Measurements from ENCODE around the gene SLC22A23.
A peak's percentile ranks its signal among the peaks of the same experiment; 100 is the strongest.

Gene SLC22A23

DNA sequence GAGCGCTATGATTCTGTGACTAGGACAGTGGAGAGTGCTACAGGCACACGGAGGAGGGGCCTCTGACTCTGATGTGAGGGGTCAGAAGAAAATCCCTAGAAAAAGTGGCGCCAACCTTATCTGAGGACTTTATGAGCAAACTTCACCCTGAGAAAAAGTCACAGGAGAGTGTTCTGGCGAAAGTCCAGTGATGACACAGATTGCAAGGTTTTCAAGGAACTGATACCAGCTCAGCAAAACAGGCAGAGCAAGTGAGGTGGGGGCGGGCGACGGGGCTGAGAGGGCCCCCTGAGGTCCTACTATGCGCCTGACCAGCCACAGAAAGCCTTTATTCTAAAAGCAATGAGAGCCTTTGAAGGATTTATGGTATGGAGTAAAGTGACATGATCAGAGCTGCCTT is 73.3 kb downstream of the SLC22A23 start:
- Histone ChIP-seq H3K27ac (ENCODE audit: low read length) (peak overlapping the region; percentile 65), H3K79me2 (ENCODE audit: low read length) (0 out of 2 replicates have a peak, but pooled peaks cover 4% of the 10 kb centered on the region), H3K27me3 (ENCODE audit: low read depth, low read length) (no peaks in the 10 kb centered on the region), H2AFZ (ENCODE audit: low read depth, low read length) (no peak overlapping the region), H3K36me3 (replicated peaks; ENCODE audit: low read depth, low read length) (peaks cover 3% of the 10 kb centered on the region), H3K9ac (ENCODE audit: low read length) (peak overlapping the region; percentile 57), H3K4me3 (ENCODE audit: low read length) (peak overlapping the region; percentile 65), H4K20me1 (ENCODE audit: insufficient read depth, low read length) (no peaks in the 10 kb centered on the region), H3K9me3 (ENCODE audit: insufficient read depth, low read length) (no peaks in the 10 kb centered on the region), H3K4me2 (ENCODE audit: low read length) (peak overlapping the region; percentile 85), H3K4me1 (ENCODE audit: low read length) (peaks cover 53% of the 10 kb centered on the region)
- TF ChIP-seq CTCF (IDR thresholded peaks at IDR 0.05; ENCODE audit: low read depth, low read length) (no peak), EZH2phosphoT487 (IDR thresholded peaks at IDR 0.05; ENCODE audit: low read depth) (no peak)

DNA sequence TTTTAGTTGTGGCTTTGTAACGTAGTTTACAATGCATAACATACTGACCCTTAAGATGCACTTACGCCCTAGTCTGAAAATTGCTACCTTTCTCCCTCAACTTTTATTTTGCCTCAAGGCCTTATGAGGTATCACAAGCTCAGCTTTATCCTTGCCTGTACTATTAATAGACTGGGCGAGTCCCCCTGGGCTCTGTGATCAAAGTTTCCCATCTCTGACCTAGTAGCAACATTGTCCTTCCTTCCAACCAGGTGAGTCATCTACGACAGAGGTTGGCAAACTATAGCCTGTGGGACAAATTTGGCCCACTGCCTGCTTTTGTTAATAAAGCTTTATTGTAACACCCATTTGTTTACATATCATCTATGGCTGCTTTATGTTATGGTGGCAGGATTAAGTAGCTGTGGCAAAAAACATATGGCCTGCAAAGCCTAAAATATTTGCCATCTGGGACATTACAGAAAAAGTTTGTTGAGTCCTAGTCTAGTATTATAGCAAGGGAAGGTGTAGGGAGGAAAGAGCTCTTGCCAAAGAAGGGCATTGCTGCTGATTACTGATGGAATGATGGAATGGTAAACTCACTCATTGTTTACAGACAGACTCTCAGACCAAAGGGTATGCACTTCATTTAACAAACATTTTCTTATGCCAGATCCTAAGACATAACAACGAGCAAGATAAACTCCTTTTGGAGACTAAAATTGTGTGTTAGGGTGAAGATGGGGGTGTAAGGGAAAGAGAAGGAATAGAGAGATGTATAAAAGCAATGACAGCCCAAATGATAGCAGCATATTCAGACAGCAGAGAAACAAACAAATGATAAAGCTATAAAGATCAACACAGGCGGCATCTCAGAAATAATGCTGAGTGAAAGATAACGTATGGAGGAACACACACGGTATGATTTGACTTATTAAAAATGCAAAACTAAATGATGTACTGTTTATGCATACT is 74.2 kb downstream of the SLC22A23 start:
- TF ChIP-seq CTCF (IDR thresholded peaks at IDR 0.05; ENCODE audit: low read depth, low read length) (no peak), EZH2phosphoT487 (IDR thresholded peaks at IDR 0.05; ENCODE audit: low read depth) (no peak)
- Histone ChIP-seq H2AFZ (ENCODE audit: low read depth, low read length) (no peak overlapping the region), H3K27me3 (ENCODE audit: low read depth, low read length) (no peaks in the 10 kb centered on the region), H3K9me3 (ENCODE audit: insufficient read depth, low read length) (no peaks in the 10 kb centered on the region), H3K36me3 (replicated peaks; ENCODE audit: low read depth, low read length) (no peaks in the 10 kb centered on the region), H3K4me3 (ENCODE audit: low read length) (peak overlapping the region; percentile 65), H3K27ac (ENCODE audit: low read length) (peak overlapping the region; percentile 65; the same call in 1 of the 2 replicates), H3K9ac (ENCODE audit: low read length) (peak overlapping the region; percentile 57), H4K20me1 (ENCODE audit: insufficient read depth, low read length) (no peaks in the 10 kb centered on the region), H3K4me1 (ENCODE audit: low read length) (peaks cover 45% of the 10 kb centered on the region), H3K79me2 (ENCODE audit: low read length) (0 out of 2 replicates have a peak, but pooled peaks cover 4% of the 10 kb centered on the region), H3K4me2 (ENCODE audit: low read length) (peak overlapping the region; percentile 85)

DNA sequence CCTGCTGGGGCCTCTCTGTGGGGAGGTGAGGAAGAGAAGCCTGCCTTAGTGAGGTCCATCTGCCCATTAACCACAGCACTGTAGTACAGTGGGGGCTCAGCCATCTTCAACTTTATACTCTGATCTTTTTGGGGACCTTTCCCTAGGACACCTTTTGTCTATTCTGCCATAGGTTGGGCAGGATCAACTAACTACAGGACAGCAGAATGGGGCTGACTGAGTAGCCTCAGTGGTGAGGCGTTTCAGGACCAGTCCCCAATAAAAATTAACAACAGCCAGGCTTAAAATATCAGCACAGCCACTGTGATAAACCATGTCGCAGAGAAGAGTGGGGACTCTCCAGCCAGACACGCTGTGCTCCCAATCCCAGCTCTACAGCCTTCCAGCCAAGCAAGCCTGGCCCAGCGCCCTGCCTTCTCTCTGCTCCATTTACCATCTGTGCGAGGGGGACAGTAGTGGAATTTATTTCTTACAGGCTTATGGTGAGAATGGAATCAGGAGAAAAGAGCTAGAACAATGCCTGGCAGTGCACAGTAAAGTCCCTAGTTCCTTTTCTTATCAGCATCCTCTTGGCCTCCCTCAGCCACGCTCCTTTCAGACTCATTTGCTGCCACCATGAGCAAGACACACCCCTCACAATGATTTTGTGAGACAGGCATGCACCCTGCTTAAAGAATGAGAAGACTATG is 75.5 kb downstream of the SLC22A23 start:
- H3K27ac ChIP-seq (ENCODE audit: low read length): no peak overlapping the region
- peaks cover 45% of the 10 kb centered on the region for H3K4me1 ChIP-seq (ENCODE audit: low read length)
- H3K4me3 ChIP-seq (ENCODE audit: low read length): no peak overlapping the region
- TF ChIP-seq EZH2phosphoT487 (IDR thresholded peaks at IDR 0.05; ENCODE audit: low read depth) (no peak), CTCF (IDR thresholded peaks at IDR 0.05; ENCODE audit: low read depth, low read length) (no peak)
- no peaks in the 10 kb centered on the region for H3K9me3 ChIP-seq (ENCODE audit: insufficient read depth, low read length)
- H3K4me2 ChIP-seq (ENCODE audit: low read length): no peak overlapping the region
- H3K79me2 ChIP-seq (ENCODE audit: low read length): 0 out of 2 replicates have a peak, but pooled peaks cover 4% of the 10 kb centered on the region
- H3K9ac ChIP-seq (ENCODE audit: low read length): no peak overlapping the region
- H4K20me1 ChIP-seq (ENCODE audit: insufficient read depth, low read length): no peaks in the 10 kb centered on the region
- H2AFZ ChIP-seq (ENCODE audit: low read depth, low read length): no peak overlapping the region
- H3K36me3 ChIP-seq (replicated peaks; ENCODE audit: low read depth, low read length): no peaks in the 10 kb centered on the region
- no peaks in the 10 kb centered on the region for H3K27me3 ChIP-seq (ENCODE audit: low read depth, low read length)

All from OCI-LY3 (cell line).